Skeletal muscle tissue (tissue), 4 donors: ENCODE measurements around the gene CILP. TPM values are rescaled to one million over a fixed set of nuclear protein-coding genes. Genes with fewer than 3 reads are reported as not detected.

Experiments used
- H3K27ac ChIP-seq: one replicate; pipeline ENCODE4 v1.7.0; 2013; ENCODE audit warnings: mild to moderate bottlenecking, low read depth, low read length, inconsistent platforms
- H3K27me3 ChIP-seq, 3 donors: one replicate each; pipeline ENCODE4 v1.7.0; 2013; ENCODE audit warnings: low read length in 3 of 3; ENCODE audit not compliant: control insufficient read depth in 3 of 3, insufficient read depth in 3 of 3
- H3K36me3 ChIP-seq, 3 donors: one replicate each; pipeline ENCODE4 v1.7.0; 2013; ENCODE audit warnings: low read length in 3 of 3; ENCODE audit not compliant: control insufficient read depth in 3 of 3, insufficient read depth in 3 of 3
- H3K4me1 ChIP-seq, 3 donors: one replicate each; pipeline ENCODE4 v1.7.0; 2013; ENCODE audit warnings: low read length in 3 of 3, mild to moderate bottlenecking in 3 of 3; ENCODE audit not compliant: control insufficient read depth in 3 of 3, insufficient read depth in 3 of 3
- H3K4me3 ChIP-seq, 3 donors: one replicate each; pipeline ENCODE4 v1.7.0; 2013; ENCODE audit warnings: low read length in 3 of 3
- H3K9ac ChIP-seq, 3 donors: one replicate each; pipeline ENCODE4 v1.7.0; 2013; ENCODE audit warnings: low read length in 3 of 3, mild to moderate bottlenecking in 3 of 3, moderate library complexity in 2 of 3, low read depth in 1 of 3
- H3K9me3 ChIP-seq, 3 donors: one replicate each; pipeline ENCODE4 v1.7.0; 2013; ENCODE audit warnings: low read length in 3 of 3; ENCODE audit not compliant: control insufficient read depth in 3 of 3
- total RNA-seq: library from RNA; depleted of rRNA; stranded (reverse); fragments of >200 nt; gene quantifications from one replicate; pipeline ENCODE4 v1.2.3, GENCODE V29; 2014
- donor health status: Osteomylitis.

CILP gene
- total RNA-seq, 1 donor from 2014 or later = 38.1 TPM

DNA sequence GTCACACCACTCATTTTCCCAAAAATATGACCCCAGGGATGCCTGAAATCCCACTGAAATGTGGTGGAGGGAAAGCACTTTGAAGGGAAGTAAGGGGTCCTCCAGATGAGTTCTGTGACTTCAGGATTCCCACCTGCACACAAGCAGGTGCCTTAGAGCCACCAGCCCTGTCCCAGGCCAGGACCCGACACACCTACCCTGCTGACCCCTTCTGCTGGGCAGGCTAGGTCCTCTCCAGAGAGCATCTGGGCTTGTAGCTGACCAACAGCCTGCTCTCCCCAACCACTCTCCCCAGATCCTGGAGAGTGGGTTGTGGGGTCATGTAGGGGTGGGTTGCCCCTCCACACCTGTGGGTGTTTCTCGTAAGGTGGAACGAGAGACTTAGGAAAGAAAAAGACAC, 14.9 kb upstream of the CILP start:
- no peak overlapping the region for H3K27ac ChIP-seq

GRCh38 chr15:65223996-65224395, 12.7 kb upstream of the CILP start:
- H3K27ac ChIP-seq = no peak overlapping the region
- no peaks in the 10 kb centered on the region for H3K9me3 ChIP-seq
- H3K9ac ChIP-seq = no peak overlapping the region
- no peaks in the 10 kb centered on the region for H3K36me3 ChIP-seq
- no peak overlapping the region for H3K4me3 ChIP-seq
- H3K27me3 ChIP-seq = no peaks in the 10 kb centered on the region
- H3K4me1 ChIP-seq = no peaks in the 10 kb centered on the region

More for the DNA sequence above, 14.9 kb upstream of the CILP start:
- H3K36me3 ChIP-seq = no peaks in the 10 kb centered on the region
- no peak overlapping the region for H3K9ac ChIP-seq
- H3K27me3 ChIP-seq = no peaks in the 10 kb centered on the region
- H3K4me3 ChIP-seq = no peak overlapping the region
- H3K9me3 ChIP-seq = no peaks in the 10 kb centered on the region
- no peaks in the 10 kb centered on the region for H3K4me1 ChIP-seq

GRCh38 chr15:65222891-65223290, 11.6 kb upstream of the CILP start:
- no peak overlapping the region for H3K27ac ChIP-seq
- H3K9me3 ChIP-seq = no peaks in the 10 kb centered on the region
- no peak overlapping the region for H3K9ac ChIP-seq
- H3K4me1 ChIP-seq = no peaks in the 10 kb centered on the region
- no peak overlapping the region for H3K4me3 ChIP-seq
- H3K36me3 ChIP-seq = no peaks in the 10 kb centered on the region
- H3K27me3 ChIP-seq = no peaks in the 10 kb centered on the region

DNA sequence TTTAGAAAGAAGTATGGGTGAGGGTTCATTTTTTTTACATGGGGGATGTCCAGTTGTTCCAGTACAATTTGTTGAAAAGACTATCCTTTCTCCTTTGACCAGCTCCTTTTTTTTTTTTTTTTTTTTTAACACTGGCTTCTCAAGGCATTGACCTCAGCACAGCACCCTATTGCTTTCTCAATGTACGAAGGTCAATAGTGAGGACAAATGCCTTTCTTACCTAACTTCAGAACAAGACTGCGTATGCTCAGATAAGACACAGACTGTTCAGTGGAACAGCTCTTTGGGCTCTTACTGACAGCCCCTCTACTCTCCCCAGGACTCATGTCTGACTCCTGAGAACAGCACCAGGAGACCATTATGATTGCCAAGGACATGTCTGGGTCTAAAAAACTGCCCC, 10.4 kb upstream of the CILP start:
- no peaks in the 10 kb centered on the region for H3K27me3 ChIP-seq
- no peak overlapping the region for H3K4me3 ChIP-seq
- H3K9ac ChIP-seq = no peak overlapping the region
- no peaks in the 10 kb centered on the region for H3K9me3 ChIP-seq
- H3K4me1 ChIP-seq = no peaks in the 10 kb centered on the region
- H3K27ac ChIP-seq = no peak overlapping the region
- H3K36me3 ChIP-seq = no peaks in the 10 kb centered on the region

DNA sequence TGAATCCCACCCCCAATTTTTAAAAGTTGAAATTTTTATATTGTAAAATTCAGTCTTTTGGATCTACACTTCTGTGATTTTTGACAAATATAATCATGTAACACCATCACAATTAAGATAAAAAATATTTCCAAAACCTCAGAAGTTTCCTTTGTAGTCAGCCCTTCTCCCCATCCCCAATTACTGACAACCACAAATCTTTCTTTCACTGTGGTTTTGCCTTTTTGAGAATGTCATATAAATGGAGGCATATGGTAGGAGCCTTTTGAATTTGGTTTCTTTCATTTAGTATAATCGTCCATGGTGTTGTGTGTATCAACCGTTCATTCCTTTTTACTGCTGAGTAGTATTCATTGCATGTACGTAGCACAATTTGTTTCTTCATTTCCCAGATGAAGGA, 7.9 kb upstream of the CILP start:
- Histone ChIP-seq H3K27me3 (no peaks in the 10 kb centered on the region), H3K4me3 (no peak overlapping the region), H3K36me3 (no peaks in the 10 kb centered on the region), H3K27ac (no peak overlapping the region), H3K9me3 (no peaks in the 10 kb centered on the region), H3K4me1 (peaks cover 0 to 3% (median 0%) of the 10 kb centered on the region in 3 donors), H3K9ac (no peak overlapping the region)

DNA sequence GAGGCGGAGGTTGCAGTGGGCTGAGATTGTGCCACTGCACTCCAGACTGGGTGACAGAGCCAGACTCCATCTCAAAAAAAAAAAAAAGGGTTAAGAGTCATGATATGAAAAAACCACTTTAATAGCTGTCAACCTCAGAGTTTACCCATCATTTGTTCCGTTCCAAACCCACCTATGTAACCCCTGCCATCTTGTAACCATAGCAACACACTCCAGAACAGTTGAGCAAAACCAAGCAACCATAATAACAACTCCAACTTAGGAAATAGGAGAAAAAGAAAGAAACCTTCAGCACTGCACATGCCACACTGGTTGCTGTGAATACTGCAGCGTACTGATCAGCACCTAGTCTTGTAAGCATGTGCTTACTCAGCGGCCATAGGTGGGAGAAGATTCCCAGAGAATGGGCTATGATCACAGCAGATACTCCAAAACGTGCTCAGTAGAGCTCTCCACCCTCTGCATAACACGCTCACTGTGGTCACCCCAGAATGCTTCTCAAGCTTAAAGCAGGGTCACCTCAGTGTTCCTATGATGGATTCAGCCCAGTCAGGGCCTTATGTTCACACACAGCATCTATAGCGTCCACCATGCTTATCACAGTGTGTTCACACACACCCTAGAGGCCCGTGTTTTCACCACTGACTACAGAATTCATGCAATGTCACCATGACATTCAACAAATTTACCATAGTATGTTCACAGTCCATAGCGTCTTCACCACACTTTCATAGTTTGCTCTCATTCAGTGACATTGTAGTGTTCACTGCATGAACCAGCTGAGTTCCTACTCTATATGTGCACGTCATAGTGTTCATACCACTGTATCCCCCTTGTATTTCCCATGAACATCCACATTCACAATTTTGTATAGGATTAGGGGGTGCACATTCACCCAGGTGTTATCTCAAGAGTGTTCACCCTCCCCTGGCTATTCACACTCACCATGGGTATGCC, 6.5 kb upstream of the CILP start:
- H3K4me3 ChIP-seq = no peak overlapping the region
- peaks cover 0 to 10% (median 6%) of the 10 kb centered on the region in 3 donors for H3K4me1 ChIP-seq
- no peaks in the 10 kb centered on the region for H3K9me3 ChIP-seq
- H3K27me3 ChIP-seq = no peaks in the 10 kb centered on the region
- no peaks in the 10 kb centered on the region for H3K36me3 ChIP-seq
- no peak overlapping the region for H3K27ac ChIP-seq
- H3K9ac ChIP-seq = no peak overlapping the region

- peaks cover 21 to 30% (median 23%) of the 10 kb centered on the region in 3 donors for H3K4me1 ChIP-seq
- no peaks in the 10 kb centered on the region for H3K9me3 ChIP-seq
- H3K4me3 ChIP-seq = no peak overlapping the region
- no peaks in the 10 kb centered on the region for H3K36me3 ChIP-seq
- no peak overlapping the region for H3K27ac ChIP-seq
- peak overlapping the region in 1 of 3 donors; percentile 16 for H3K9ac ChIP-seq
- H3K27me3 ChIP-seq = no peaks in the 10 kb centered on the region
Measured at GRCh38 chr15:65215496-65215895, 4.2 kb upstream of the CILP start.

- Histone ChIP-seq H3K4me1 (peaks cover 21 to 38% (median 23%) of the 10 kb centered on the region in 3 donors), H3K27ac (no peak overlapping the region), H3K4me3 (no peak overlapping the region), H3K9me3 (no peaks in the 10 kb centered on the region), H3K27me3 (no peaks in the 10 kb centered on the region), H3K9ac (no peak overlapping the region), H3K36me3 (no peaks in the 10 kb centered on the region)
Measured at GRCh38 chr15:65214010-65214409, 2.7 kb upstream of the CILP start.

- Histone ChIP-seq H3K9me3 (no peaks in the 10 kb centered on the region), H3K9ac (no peak overlapping the region), H3K36me3 (no peaks in the 10 kb centered on the region), H3K27ac (no peak overlapping the region), H3K27me3 (no peaks in the 10 kb centered on the region), H3K4me1 (peaks cover 21 to 38% (median 23%) of the 10 kb centered on the region in 3 donors), H3K4me3 (no peak overlapping the region)
Measured at GRCh38 chr15:65213241-65213640, 2.0 kb upstream of the CILP start.

DNA sequence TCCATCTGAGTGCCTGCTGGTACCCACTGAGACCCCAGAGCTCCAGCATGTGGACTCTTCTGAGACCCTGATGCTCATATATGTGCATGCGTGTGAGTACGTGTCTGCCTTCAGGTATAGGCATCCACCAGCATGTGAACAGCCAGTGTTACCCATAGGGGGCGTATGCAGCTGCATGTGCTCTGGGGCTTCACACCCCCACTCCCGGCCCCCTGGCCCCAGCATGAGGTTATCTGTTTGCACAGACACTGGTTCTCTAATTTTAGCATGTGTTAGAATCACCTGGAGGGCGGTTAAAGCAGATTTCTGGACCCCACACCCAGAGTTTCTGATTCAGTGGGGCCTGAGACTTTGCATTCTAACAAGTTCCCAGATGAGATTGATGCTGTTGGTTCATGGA, 824 bp upstream of the CILP start:
- H3K9ac ChIP-seq = peak overlapping the region in 1 of 3 donors; percentile 62
- H3K27me3 ChIP-seq = no peaks in the 10 kb centered on the region
- H3K4me3 ChIP-seq = no peak overlapping the region
- peak overlapping the region; percentile 21 for H3K27ac ChIP-seq
- H3K36me3 ChIP-seq = no peaks in the 10 kb centered on the region
- H3K4me1 ChIP-seq = peaks cover 21 to 38% (median 23%) of the 10 kb centered on the region in 3 donors
- no peaks in the 10 kb centered on the region for H3K9me3 ChIP-seq
